Astrocyte of the cerebellum (primary cell): ENCODE results near the gene NUBP1.
"Not testable (repeated sequence)": the region's sequence is repeated elsewhere in the genome, so short reads cannot be mapped to it uniquely, and the experiment has no call there.

Experiments used
- DNase-seq: peaks from one replicate; pipeline ENCODE4 v3.0.0-alpha.2; 2011; ENCODE audit warnings: low read depth
- H3K4me3 ChIP-seq: 2 replicates; pipeline ENCODE4 v1.5.1; 2011; ENCODE audit warnings: mild to moderate bottlenecking, low read depth, low read length, moderate library complexity
- CTCF ChIP-seq: IDR thresholded peaks from 2 replicates; pipeline ENCODE4 v1.5.1; 2012; ENCODE audit warnings: low read length, low read depth, moderate library complexity, mild to moderate bottlenecking; ENCODE audit errors: missing control alignments
- in situ Hi-C: cut with HindIII; loops from 2 replicates; pipeline ENCODE4 v1.10.0; 2017; ENCODE audit warnings: low sequenced_read_pairs

The NUBP1 gene

DNA sequence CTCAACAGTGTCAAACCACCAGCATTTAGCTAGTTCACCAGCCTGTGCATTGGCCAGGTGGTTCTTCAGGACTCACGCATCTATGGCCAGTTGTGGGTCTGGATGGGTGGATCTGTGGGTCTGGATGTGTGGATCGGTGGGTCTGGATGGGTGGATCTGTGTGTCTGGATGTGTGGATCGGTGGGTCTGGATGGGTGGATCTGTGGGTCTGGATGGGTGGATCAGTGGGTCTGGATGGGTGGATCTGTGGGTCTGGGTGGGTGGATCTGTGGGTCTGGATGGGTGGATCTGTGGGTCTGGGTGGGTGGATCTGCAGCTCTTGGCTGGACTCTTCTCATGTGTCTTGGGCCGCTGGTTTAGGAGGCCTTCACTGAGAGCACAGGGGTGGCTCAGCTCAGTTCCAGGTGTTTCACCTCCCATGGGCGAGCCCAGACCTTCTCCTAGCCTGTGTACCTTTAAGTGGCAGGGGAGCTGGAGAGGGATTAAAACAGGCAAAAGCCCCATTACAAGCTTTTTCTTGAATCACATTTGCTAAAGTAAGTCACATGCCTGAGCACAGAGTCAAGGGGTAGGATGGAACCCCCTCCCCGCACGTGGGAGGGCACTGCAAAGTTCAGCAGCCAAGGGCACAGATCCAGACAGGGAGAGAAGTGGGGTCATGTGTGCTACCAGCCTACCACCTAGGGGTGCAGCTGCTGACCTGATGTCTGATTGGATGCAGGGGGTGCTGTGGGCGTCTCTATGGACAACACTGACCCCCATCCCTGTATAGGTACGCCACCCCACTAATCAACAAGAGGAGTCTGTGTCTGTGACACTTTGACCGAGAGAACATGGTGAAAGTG is 3.4 kb upstream of the NUBP1 start:
- no peak for TF ChIP-seq CTCF
- in situ Hi-C loops = loop anchor here (25.0 kb wide), 1 partner anchor 203 kb away; no protein-coding TSS in a partner anchor
- H3K4me3 ChIP-seq = no peak overlapping the region
- DNase-seq = no peak

- DNase-seq = no peak
- TF ChIP-seq CTCF = no peak
- in situ Hi-C loops = loop anchor here (25.0 kb wide), 1 partner anchor 204 kb away; no protein-coding TSS in a partner anchor
- no peak overlapping the region for H3K4me3 ChIP-seq
Measured at GRCh38 chr16:10740845-10741208, 2.8 kb upstream of the NUBP1 start.

- in situ Hi-C loops = loop anchor here (25.0 kb wide), 1 partner anchor 204 kb away; no protein-coding TSS in a partner anchor
- not testable (repeated sequence) for DNase-seq, H3K4me3 ChIP-seq
Measured at GRCh38 chr16:10741249-10741648, 2.4 kb upstream of the NUBP1 start.

GRCh38 chr16:10741844-10742243 is 1.8 kb upstream of the NUBP1 start:
- TF ChIP-seq CTCF = no peak
- H3K4me3 ChIP-seq = no peak overlapping the region
- in situ Hi-C loops = loop anchor here (25.0 kb wide), 1 partner anchor 205 kb away; no protein-coding TSS in a partner anchor
- no peak for DNase-seq

DNA sequence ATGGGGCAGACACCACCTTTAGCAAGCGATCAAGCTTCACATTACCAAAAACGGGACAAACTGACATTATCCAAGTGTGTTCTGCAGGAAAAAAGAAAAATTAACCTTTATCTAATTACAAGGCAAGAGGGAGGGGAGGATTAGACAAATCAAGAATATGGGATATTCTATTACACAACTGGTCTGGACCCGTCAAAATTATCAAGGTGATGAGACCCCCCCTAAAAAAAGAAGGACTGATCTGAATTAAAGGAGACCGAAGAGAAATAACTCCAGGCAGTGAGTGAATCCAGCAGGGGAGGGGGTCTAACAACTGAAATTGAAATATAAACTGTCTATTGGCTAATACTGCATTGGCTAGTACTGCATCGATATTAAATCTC is 424 bp upstream of the NUBP1 start:
- no peak for DNase-seq
- in situ Hi-C loops = loop anchor here (25.0 kb wide), 1 partner anchor 206 kb away; no protein-coding TSS in a partner anchor
- no peak for TF ChIP-seq CTCF
- H3K4me3 ChIP-seq = peak overlapping the region; percentile 58

DNA sequence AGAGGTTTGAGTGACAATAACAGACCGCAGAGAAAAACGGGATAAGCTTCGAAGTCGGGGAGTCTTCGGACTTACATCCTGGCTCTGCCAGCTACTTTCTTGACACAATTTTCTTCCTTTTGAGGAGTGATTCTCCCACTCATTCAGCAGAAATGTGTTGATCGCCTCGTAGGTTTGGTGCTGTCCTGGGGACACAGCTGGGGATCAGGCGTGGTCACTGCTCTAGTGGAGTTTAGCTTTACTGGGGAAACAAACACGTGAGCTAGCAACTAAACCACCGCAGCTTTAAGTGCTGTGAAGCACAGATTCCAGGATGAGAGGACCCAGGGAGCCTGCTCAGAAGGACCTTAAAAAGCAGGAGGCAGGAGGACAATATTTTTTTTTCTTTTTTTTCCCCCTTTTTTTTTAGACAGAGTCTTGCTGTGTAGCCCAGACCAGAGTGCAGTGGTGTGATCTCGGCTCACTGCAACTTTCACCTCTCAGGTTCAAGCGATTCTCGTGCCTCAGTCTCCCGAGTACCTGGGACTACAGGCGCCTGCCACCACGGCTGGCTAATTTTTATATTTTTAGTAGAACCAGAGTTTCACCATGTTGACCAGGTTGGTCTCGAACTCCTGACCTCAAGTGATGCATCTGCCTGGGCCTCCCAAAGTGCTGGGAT is 858 bp downstream of the NUBP1 start:
- peak overlapping the region; percentile 35 for H3K4me3 ChIP-seq
- DNase-seq = no peak
- in situ Hi-C loops = loop anchor here (5.0 to 25.0 kb wide), 2 partner anchors 83 to 207 kb away; no protein-coding TSS in a partner anchor
- TF ChIP-seq CTCF = no peak

DNA sequence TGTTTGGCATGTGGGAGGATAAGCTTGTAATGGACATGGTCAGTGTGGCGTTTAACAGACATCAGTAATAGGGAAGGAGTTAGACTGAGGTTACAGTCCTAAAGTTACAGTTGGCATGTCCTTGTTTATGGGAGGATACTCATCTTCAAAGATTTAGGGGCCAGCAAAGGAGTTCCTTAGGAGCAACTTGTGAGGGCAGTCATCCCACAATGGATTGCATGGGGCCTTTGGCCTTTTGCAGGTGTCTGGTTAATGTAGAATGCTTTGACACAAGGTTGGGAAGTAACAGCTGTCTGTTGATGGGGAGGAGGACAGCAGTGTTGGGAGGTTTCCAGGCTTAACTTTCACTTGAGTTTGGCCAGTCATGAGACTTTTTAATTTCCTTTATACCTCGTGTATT is 2.2 kb downstream of the NUBP1 start:
- in situ Hi-C loops = loop anchor here (5.0 to 25.0 kb wide), 2 partner anchors 81 to 209 kb away; no protein-coding TSS in a partner anchor
- H3K4me3 ChIP-seq = no peak overlapping the region
- no peak for DNase-seq
- no peak for TF ChIP-seq CTCF
